ENCODE data around the gene GIT1.
A peak's percentile ranks its signal among the peaks of the same experiment; 100 is the strongest.
"Not testable (repeated sequence)": the region's sequence is repeated elsewhere in the genome, so short reads cannot be mapped to it uniquely, and the experiment has no call there.

Gene GIT1

GRCh38 chr17:29567554-29568330 is 21.7 kb downstream of the GIT1 start:
- peak overlapping the region; percentile 54 for H3K4me3 ChIP-seq (ENCODE audit: low read depth, low read length)

GRCh38 chr17:29567304-29567553 is 22.2 kb downstream of the GIT1 start:
- H3K4me3 ChIP-seq (ENCODE audit: low read depth, low read length): peak overlapping the region; percentile 54

GRCh38 chr17:29566473-29567303 is 22.8 kb downstream of the GIT1 start, which contains the start of gene ABHD15:
Gene ABHD15, minus strand, starts transcription at chr17:29567037. Its CDS starts 71 bp downstream, at chr17:29566966.
- H3K4me3 ChIP-seq (ENCODE audit: low read depth, low read length): peak within 1 kb of the TSS; percentile 54

GRCh38 chr17:29565643-29566472 is 23.6 kb downstream of the GIT1 start:
- peak overlapping the region; percentile 39 for H3K4me3 ChIP-seq (ENCODE audit: low read depth, low read length)

GRCh38 chr17:29563816-29564215 is 25.6 kb downstream of the GIT1 start:
- H3K4me3 ChIP-seq (ENCODE audit: low read depth, low read length): no peak overlapping the region

GRCh38 chr17:29562615-29563014 is 26.8 kb downstream of the GIT1 start:
- no peak overlapping the region for H3K4me3 ChIP-seq (ENCODE audit: low read depth, low read length)

- no peak overlapping the region for H3K4me3 ChIP-seq (ENCODE audit: low read depth, low read length)
These were observed 27.6 kb downstream of the GIT1 start for GRCh38 chr17:29561554-29562517.

- H3K4me3 ChIP-seq (ENCODE audit: low read depth, low read length): no peak overlapping the region
These were observed 29.1 kb downstream of the GIT1 start for GRCh38 chr17:29560316-29560715.

GRCh38 chr17:29559640-29560039 is 29.8 kb downstream of the GIT1 start:
- no peak overlapping the region for H3K4me3 ChIP-seq (ENCODE audit: low read depth, low read length)

GRCh38 chr17:29558139-29558538 is 31.3 kb downstream of the GIT1 start:
- not testable (repeated sequence) for H3K4me3 ChIP-seq (ENCODE audit: low read depth, low read length)

- no peak overlapping the region for H3K4me3 ChIP-seq (ENCODE audit: low read depth, low read length)
These were observed 31.7 kb downstream of the GIT1 start for GRCh38 chr17:29557739-29558116.

- H3K4me3 ChIP-seq (ENCODE audit: low read depth, low read length): no peak overlapping the region
These were observed 32.2 kb downstream of the GIT1 start for GRCh38 chr17:29557085-29557738.

- no peak overlapping the region for H3K4me3 ChIP-seq (ENCODE audit: low read depth, low read length)
These were observed 33.6 kb downstream of the GIT1 start for GRCh38 chr17:29555840-29556239.

- no peak overlapping the region for H3K4me3 ChIP-seq (ENCODE audit: low read depth, low read length)
These were observed 40.1 kb downstream of the GIT1 start for GRCh38 chr17:29549177-29549923.

GRCh38 chr17:29546830-29547229 is 42.6 kb downstream of the GIT1 start:
- no peak overlapping the region for H3K4me3 ChIP-seq (ENCODE audit: low read depth, low read length)

GRCh38 chr17:29546085-29546484 is 43.4 kb downstream of the GIT1 start:
- no peak overlapping the region for H3K4me3 ChIP-seq (ENCODE audit: low read depth, low read length)

- H3K4me3 ChIP-seq (ENCODE audit: low read depth, low read length): no peak overlapping the region
These were observed 45.4 kb downstream of the GIT1 start for GRCh38 chr17:29544066-29544465.

GRCh38 chr17:29533976-29534375 is 55.5 kb downstream of the GIT1 start:
- no peak overlapping the region for H3K4me3 ChIP-seq (ENCODE audit: low read depth, low read length)

GRCh38 chr17:29526322-29526721 is 63.1 kb downstream of the GIT1 start:
- no peak overlapping the region for H3K4me3 ChIP-seq (ENCODE audit: low read depth, low read length)

Data from iPS-11a (cell line).